ENCODE data around the gene LINC00305.

The LINC00305 gene

GRCh38 chr18:64111950-64112349, 36.9 kb downstream of the LINC00305 start:
- no peak for DNase-seq

- DNase-seq: peak; percentile 40
Observed at GRCh38 chr18:64110692-64111480, 38.0 kb downstream of the LINC00305 start.

- no peak for DNase-seq
Observed at GRCh38 chr18:64103986-64104385, 44.9 kb downstream of the LINC00305 start.

GRCh38 chr18:64100116-64100922, 48.6 kb downstream of the LINC00305 start:
- no peak for DNase-seq

- no peak for DNase-seq
Observed at GRCh38 chr18:64099244-64099643, 49.6 kb downstream of the LINC00305 start.

GRCh38 chr18:64097497-64097896, 51.4 kb downstream of the LINC00305 start:
- peak; percentile 4 for DNase-seq

GRCh38 chr18:64095056-64095455, 53.8 kb downstream of the LINC00305 start:
- no peak for DNase-seq

- no peak for DNase-seq
Observed at GRCh38 chr18:64094210-64094609, 54.7 kb downstream of the LINC00305 start.

GRCh38 chr18:64091526-64091925, 57.4 kb downstream of the LINC00305 start:
- DNase-seq: no peak

GRCh38 chr18:64090876-64091275, 58.0 kb downstream of the LINC00305 start:
- no peak for DNase-seq

GRCh38 chr18:64083916-64084315, 65.0 kb downstream of the LINC00305 start:
- peak; percentile 5 for DNase-seq

- DNase-seq: no peak
Observed at GRCh38 chr18:64082513-64082912, 66.4 kb downstream of the LINC00305 start.

- DNase-seq: no peak
Observed at GRCh38 chr18:64082054-64082453, 66.8 kb downstream of the LINC00305 start.

- DNase-seq: no peak
Observed at GRCh38 chr18:64073971-64074370, 74.9 kb downstream of the LINC00305 start.

GRCh38 chr18:64055019-64055418, 93.9 kb downstream of the LINC00305 start:
- DNase-seq: no peak

GRCh38 chr18:64053246-64053645, 95.6 kb downstream of the LINC00305 start:
- DNase-seq: no peak

GRCh38 chr18:64052772-64053171, 96.1 kb downstream of the LINC00305 start:
- no peak for DNase-seq

GRCh38 chr18:64044616-64045015, 104.3 kb downstream of the LINC00305 start:
- no peak for DNase-seq

GRCh38 chr18:64042728-64043358, 106.0 kb downstream of the LINC00305 start:
- DNase-seq: no peak

- peak; percentile 72 for DNase-seq
Observed at GRCh38 chr18:64037812-64038414, 111.0 kb downstream of the LINC00305 start.

GRCh38 chr18:64032312-64032711, 116.6 kb downstream of the LINC00305 start:
- no peak for DNase-seq

GRCh38 chr18:64031411-64031810, 117.5 kb downstream of the LINC00305 start:
- no peak for DNase-seq

Data from OCI-M1 (cell line).